ENCODE results near the gene HYDIN.
"Not testable (repeated sequence)": the region's sequence is repeated elsewhere in the genome, so short reads cannot be mapped to it uniquely, and the experiment has no call there.

DNA sequence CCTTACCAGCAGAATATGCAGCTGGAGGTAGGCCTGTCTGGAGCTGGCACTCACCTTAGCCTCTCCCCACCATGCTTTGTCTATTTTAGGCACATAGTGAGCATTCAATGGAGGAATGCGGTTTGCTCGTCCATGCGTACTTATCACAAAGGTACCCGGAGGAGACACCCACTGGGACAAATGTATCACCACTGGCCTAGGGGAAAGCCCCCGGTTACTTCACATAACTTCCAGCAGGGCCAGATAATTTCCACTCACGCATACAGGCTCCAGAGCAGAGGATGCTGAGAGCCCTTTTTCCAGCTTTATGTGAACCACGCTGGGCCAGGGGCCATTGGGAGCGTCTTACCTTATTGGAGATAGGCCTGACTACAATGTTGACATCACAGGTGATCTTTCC, 348.2 kb downstream of the HYDIN start:
- not testable (repeated sequence) for TF ChIP-seq EGR1 (IDR thresholded peaks at IDR 0.05; ENCODE audit: low read depth); YY1 (IDR thresholded peaks at IDR 0.05; ENCODE audit: extremely low read depth, insufficient replicate concordance, low read depth, low read length); CTCF (IDR thresholded peaks at IDR 0.05 in 2 of 3, conservative IDR thresholded peaks at IDR 0.05 in 1 of 3; ENCODE audit: borderline replicate concordance in 1 of 3, insufficient read depth in 1 of 3, low read depth in 2 of 3, low read length in 2 of 3); MAX (IDR thresholded peaks at IDR 0.05); JUND (IDR thresholded peaks at IDR 0.05); SP1 (IDR thresholded peaks at IDR 0.05; ENCODE audit: low read depth)
- TF ChIP-seq, protein P1, sequence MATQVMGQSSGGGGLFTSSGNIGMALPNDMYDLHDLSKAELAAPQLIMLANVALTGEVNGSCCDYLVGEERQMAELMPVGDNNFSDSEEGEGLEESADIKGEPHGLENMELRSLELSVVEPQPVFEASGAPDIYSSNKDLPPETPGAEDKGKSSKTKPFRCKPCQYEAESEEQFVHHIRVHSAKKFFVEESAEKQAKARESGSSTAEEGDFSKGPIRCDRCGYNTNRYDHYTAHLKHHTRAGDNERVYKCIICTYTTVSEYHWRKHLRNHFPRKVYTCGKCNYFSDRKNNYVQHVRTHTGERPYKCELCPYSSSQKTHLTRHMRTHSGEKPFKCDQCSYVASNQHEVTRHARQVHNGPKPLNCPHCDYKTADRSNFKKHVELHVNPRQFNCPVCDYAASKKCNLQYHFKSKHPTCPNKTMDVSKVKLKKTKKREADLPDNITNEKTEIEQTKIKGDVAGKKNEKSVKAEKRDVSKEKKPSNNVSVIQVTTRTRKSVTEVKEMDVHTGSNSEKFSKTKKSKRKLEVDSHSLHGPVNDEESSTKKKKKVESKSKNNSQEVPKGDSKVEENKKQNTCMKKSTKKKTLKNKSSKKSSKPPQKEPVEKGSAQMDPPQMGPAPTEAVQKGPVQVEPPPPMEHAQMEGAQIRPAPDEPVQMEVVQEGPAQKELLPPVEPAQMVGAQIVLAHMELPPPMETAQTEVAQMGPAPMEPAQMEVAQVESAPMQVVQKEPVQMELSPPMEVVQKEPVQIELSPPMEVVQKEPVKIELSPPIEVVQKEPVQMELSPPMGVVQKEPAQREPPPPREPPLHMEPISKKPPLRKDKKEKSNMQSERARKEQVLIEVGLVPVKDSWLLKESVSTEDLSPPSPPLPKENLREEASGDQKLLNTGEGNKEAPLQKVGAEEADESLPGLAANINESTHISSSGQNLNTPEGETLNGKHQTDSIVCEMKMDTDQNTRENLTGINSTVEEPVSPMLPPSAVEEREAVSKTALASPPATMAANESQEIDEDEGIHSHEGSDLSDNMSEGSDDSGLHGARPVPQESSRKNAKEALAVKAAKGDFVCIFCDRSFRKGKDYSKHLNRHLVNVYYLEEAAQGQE (IDR thresholded peaks at IDR 0.05; ENCODE audit: low read depth) = not testable (repeated sequence)
